Endothelial cell of umbilical vein (primary cell): ENCODE measurements around the gene ZBTB46. TPM values are rescaled to one million over a fixed set of nuclear protein-coding genes. Genes with fewer than 3 reads are reported as not detected.

ENCODE experiments used
- BruUV-seq: library from RNA; stranded (reverse); fragments of 400-500 nt; replicated peaks from 2 replicates; lab custom pipeline; 2021; lab: Mats Ljungman, UMichigan
- CTCF ChIA-PET: fragments of 300-600, 350-600 bp; sonication (Branson Sonifier 250); formaldehyde crosslinking; loops from one replicate; lab custom pipeline; 2021; ENCODE audit warnings: antibody characterized with exemption, inconsistent platforms; lab: Charles Lee
- POLR2A ChIA-PET: fragments of 300-600, 350-600 bp; sonication (Branson Sonifier 250); formaldehyde crosslinking; loops from one replicate; lab custom pipeline; 2021; ENCODE audit warnings: antibody characterized with exemption, inconsistent platforms; lab: Charles Lee
- DNase-seq: peaks from one replicate; pipeline ENCODE4 v3.0.0-alpha.2; 2011; ENCODE audit warnings: low read depth, low spot score
- FAIRE-seq: peaks from 2 replicates; lab custom pipeline; 2011; peaks lifted over from hg19 to GRCh38; lab: Jason Lieb, UNC
- H2AFZ ChIP-seq: 2 replicates; pipeline ENCODE4 v1.6.0; 2012; ENCODE audit warnings: low read depth, low read length, control low read depth, inconsistent platforms
- H3K27ac ChIP-seq: 2 replicates; pipeline ENCODE4 v1.5.1; 2011; ENCODE audit warnings: low read depth, mild to moderate bottlenecking, control low read depth, low read length, moderate library complexity; ENCODE audit not compliant: insufficient read depth
- H3K27me3 ChIP-seq, 2 experiments: 2 replicates each; pipeline versions ENCODE4 v1.6.0 to v1.6.1; 2011; ENCODE audit warnings: low read length in 2 of 2, mixed read lengths in 1 of 2; ENCODE audit not compliant: control insufficient read depth in 2 of 2, insufficient read depth in 2 of 2
- H3K36me3 ChIP-seq, 2 experiments: 2 replicates in 1 of 2; 3 replicates in 1 of 2; pipeline ENCODE4 v1.5.1; 2011; ENCODE audit warnings: low read length in 2 of 2, mild to moderate bottlenecking in 1 of 2, moderate library complexity in 1 of 2; ENCODE audit not compliant: control insufficient read depth in 2 of 2, insufficient read depth in 2 of 2; ENCODE audit errors: extremely low read depth in 1 of 2
- H3K4me1 ChIP-seq: 3 replicates; pipeline ENCODE4 v1.5.1; 2011; ENCODE audit warnings: mild to moderate bottlenecking, low read length; ENCODE audit not compliant: control insufficient read depth, insufficient read depth; ENCODE audit errors: extremely low read depth
- H3K4me2 ChIP-seq: 2 replicates; pipeline ENCODE4 v1.6.1; 2011; ENCODE audit warnings: low read length, control low read depth, mixed read lengths; ENCODE audit not compliant: insufficient read depth
- H3K4me3 ChIP-seq, 3 experiments: fragments of 200-600 bp in 1 of 3; sonication (generic), shearing (Covaris generic) in 1 of 3; replicated peaks in 1 of 3; 2 replicates each; pipeline ENCODE4 v1.5.1; 2011 to 2016; ENCODE audit warnings: control low read depth in 3 of 3, low read length in 3 of 3, mild to moderate bottlenecking in 2 of 3, inconsistent platforms in 1 of 3, low read depth in 1 of 3, moderate library complexity in 1 of 3; ENCODE audit not compliant: insufficient read depth in 1 of 3
- H3K79me2 ChIP-seq: 2 replicates; pipeline ENCODE4 v1.6.0; 2012; ENCODE audit warnings: low read length, inconsistent platforms; ENCODE audit not compliant: control insufficient read depth, insufficient read depth
- H3K9ac ChIP-seq: replicated peaks from 2 replicates; pipeline ENCODE3; 2011; ENCODE audit warnings: low read length, control low read depth; ENCODE audit not compliant: insufficient read depth; ENCODE audit errors: extremely low read depth
- H3K9me1 ChIP-seq: replicated peaks from 3 replicates; pipeline ENCODE4 v1.6.0; 2011; ENCODE audit warnings: mild to moderate bottlenecking, low read length; ENCODE audit not compliant: control insufficient read depth, insufficient read depth; ENCODE audit errors: extremely low read depth
- H3K9me3 ChIP-seq: replicated peaks from 2 replicates; pipeline ENCODE4 v1.5.1; 2012; ENCODE audit warnings: low read length, inconsistent platforms; ENCODE audit not compliant: control insufficient read depth, insufficient read depth
- H4K20me1 ChIP-seq: replicated peaks from 2 replicates; pipeline ENCODE3; 2011; ENCODE audit warnings: mild to moderate bottlenecking, low read length; ENCODE audit not compliant: control insufficient read depth, insufficient read depth; ENCODE audit errors: extremely low read depth
- EZH2 ChIP-seq: IDR thresholded peaks from 2 replicates; pipeline ENCODE4 v1.6.1; 2012; ENCODE audit warnings: borderline replicate concordance, low read depth, mild to moderate bottlenecking, moderate library complexity, low read length, inconsistent platforms; ENCODE audit not compliant: severe bottlenecking
- FOS ChIP-seq: IDR thresholded peaks from 2 replicates; pipeline ENCODE4 v1.6.1; 2011; ENCODE audit warnings: mild to moderate bottlenecking, low read length, moderate library complexity, borderline replicate concordance; ENCODE audit not compliant: insufficient read depth
- GATA2 ChIP-seq: IDR thresholded peaks from 2 replicates; pipeline ENCODE4 v1.7.0; 2011; ENCODE audit warnings: low read depth, mild to moderate bottlenecking, moderate library complexity, mixed read lengths, low read length; ENCODE audit not compliant: insufficient read length, insufficient read depth
- JUN ChIP-seq: IDR thresholded peaks from 2 replicates; pipeline ENCODE4 v1.6.1; 2011; ENCODE audit warnings: borderline replicate concordance, low read depth; ENCODE audit not compliant: insufficient read length, insufficient read depth
- MAX ChIP-seq: IDR thresholded peaks from 2 replicates; pipeline ENCODE4 v1.6.1; 2011; ENCODE audit not compliant: insufficient read depth, insufficient read length
- MYC ChIP-seq: IDR thresholded peaks from one replicate; pipeline ENCODE4 v1.6.1; 2011; ENCODE audit warnings: mild to moderate bottlenecking, low read depth, low read length
- POLR2A ChIP-seq: IDR thresholded peaks from 2 replicates; pipeline ENCODE4 v1.6.1; 2012; ENCODE audit warnings: low read depth, mild to moderate bottlenecking, control low read depth, low read length
- POLR2AphosphoS5 ChIP-seq: IDR thresholded peaks from 2 replicates; pipeline ENCODE4 v1.6.1; 2012; ENCODE audit warnings: low read depth, mild to moderate bottlenecking, control low read depth, low read length, moderate library complexity; ENCODE audit not compliant: insufficient read depth
- dilution Hi-C: fragments of 300-500 bp; cut with MboI; formaldehyde crosslinking; loops from one replicate; pipeline ENCODE4 v1.15.0; 2019; ENCODE audit warnings: low sequenced_read_pairs; ENCODE audit not compliant: extremely low pct_ligation_motif_present
- intact Hi-C: fragments of 100-400 bp; cut with micrococcal nuclease; formaldehyde crosslinking; loops from one replicate; pipeline ENCODE4 v1.10.0; 2022
- polyA plus RNA-seq, 4 experiments: library from polyadenylated mRNA; depleted of rRNA in 3 of 4; stranded (reverse) in 3 of 4; unstranded in 1 of 4; fragments of >200 nt; gene quantifications; 2 replicates each; pipeline versions ENCODE4 v1.2.1 to v1.2.3, GENCODE V29; 2011 to 2012; ENCODE audit warnings: missing spikeins in 1 of 4
- total RNA-seq: library from RNA; stranded (reverse); gene quantifications from 2 replicates; pipeline ENCODE4 v1.2.3, GENCODE V29; 2021
- TF ChIP-seq, protein P1 (sequence below), 2 donors: IDR thresholded peaks; 1 replicate in 1 of 2; 2 replicates in 1 of 2; pipeline ENCODE4 v1.5.1; 2011; ENCODE audit warnings: low read length in 2 of 2, mild to moderate bottlenecking in 2 of 2, moderate library complexity in 2 of 2, control low read depth in 1 of 2, inconsistent platforms in 1 of 2, low read depth in 1 of 2; ENCODE audit not compliant: insufficient read depth in 1 of 2; ENCODE audit errors: extremely low read depth in 1 of 2

Gene ZBTB46
- total and polyA plus RNA-seq, 2 donors (not counting 3 experiments of a cell fraction or from before 2014, with no cell fraction given): 1.3 to 7.1 TPM

GRCh38 chr20:63795178-63795830, 35.8 kb downstream of the ZBTB46 start:
- H3K9me1 ChIP-seq: no peaks in the 10 kb centered on the region
- no peaks in the 10 kb centered on the region for H3K27me3 ChIP-seq
- ChIA-PET CTCF (interaction anchor here (1.0 to 2.0 kb wide), 3 partner anchors 9 to 20 kb away, joined by 3 to 7 read pairs (median 6); no protein-coding TSS in a partner anchor), POLR2A (no interaction called here)
- H2AFZ ChIP-seq: no peak overlapping the region
- no peaks in the 10 kb centered on the region for H3K36me3 ChIP-seq
- dilution Hi-C loops (no loop called here), intact Hi-C loops (no loop called here)
- H3K9me3 ChIP-seq: no peaks in the 10 kb centered on the region
- BruUV-seq: no TSS peak
- H3K4me1 ChIP-seq: no peaks in the 10 kb centered on the region
- FAIRE-seq (no peak), DNase-seq (no peak)
- no peak overlapping the region for H3K4me2 ChIP-seq
- H3K79me2 ChIP-seq: no peaks in the 10 kb centered on the region
- TF ChIP-seq GATA2 (no peak), MAX (no peak), MYC (no peak), JUN (no peak), EZH2 (no peak), POLR2A (no peak), POLR2AphosphoS5 (no peak), FOS (no peak)
- TF ChIP-seq, protein P1, sequence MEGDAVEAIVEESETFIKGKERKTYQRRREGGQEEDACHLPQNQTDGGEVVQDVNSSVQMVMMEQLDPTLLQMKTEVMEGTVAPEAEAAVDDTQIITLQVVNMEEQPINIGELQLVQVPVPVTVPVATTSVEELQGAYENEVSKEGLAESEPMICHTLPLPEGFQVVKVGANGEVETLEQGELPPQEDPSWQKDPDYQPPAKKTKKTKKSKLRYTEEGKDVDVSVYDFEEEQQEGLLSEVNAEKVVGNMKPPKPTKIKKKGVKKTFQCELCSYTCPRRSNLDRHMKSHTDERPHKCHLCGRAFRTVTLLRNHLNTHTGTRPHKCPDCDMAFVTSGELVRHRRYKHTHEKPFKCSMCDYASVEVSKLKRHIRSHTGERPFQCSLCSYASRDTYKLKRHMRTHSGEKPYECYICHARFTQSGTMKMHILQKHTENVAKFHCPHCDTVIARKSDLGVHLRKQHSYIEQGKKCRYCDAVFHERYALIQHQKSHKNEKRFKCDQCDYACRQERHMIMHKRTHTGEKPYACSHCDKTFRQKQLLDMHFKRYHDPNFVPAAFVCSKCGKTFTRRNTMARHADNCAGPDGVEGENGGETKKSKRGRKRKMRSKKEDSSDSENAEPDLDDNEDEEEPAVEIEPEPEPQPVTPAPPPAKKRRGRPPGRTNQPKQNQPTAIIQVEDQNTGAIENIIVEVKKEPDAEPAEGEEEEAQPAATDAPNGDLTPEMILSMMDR (IDR thresholded peaks at IDR 0.05; ENCODE audit: extremely low read depth in 1 of 2, insufficient read depth in 1 of 2, low read depth in 1 of 2, low read length in 2 of 2): no peak
- no peaks in the 10 kb centered on the region for H4K20me1 ChIP-seq
- H3K4me3 ChIP-seq: no peak overlapping the region
- H3K27ac ChIP-seq: no peak overlapping the region
- H3K9ac ChIP-seq: no peak overlapping the region
